SKM-1 (cell line): ENCODE results near the gene FLOT1.
A peak's percentile ranks its signal among the peaks of the same experiment; 100 is the strongest.

Experiments used
- DNase-seq: peaks from one replicate; lab custom pipeline; 2025; ENCODE audit not compliant: unreplicated experiment; lab: John Stamatoyannopoulos, UW

Gene FLOT1

GRCh38 chr6:30747902-30748769 lies 5.6 kb upstream of the FLOT1 start:
- no peak for DNase-seq

- DNase-seq = no peak
These were observed 4.8 kb upstream of the FLOT1 start for GRCh38 chr6:30747300-30747687.

GRCh38 chr6:30744054-30744805 lies 1.7 kb upstream of the FLOT1 start, which contains the start of gene IER3:
Gene IER3, minus strand, starts transcription at chr6:30744547. Its CDS starts 29 bp downstream, at chr6:30744518.
- DNase-seq = no peak

- DNase-seq = no peak
These were observed 889 bp upstream of the FLOT1 start for GRCh38 chr6:30743099-30744053.

GRCh38 chr6:30741789-30742315 lies 635 bp downstream of the FLOT1 start:
- DNase-seq = no peak

- no peak for DNase-seq
These were observed 1.3 kb downstream of the FLOT1 start for GRCh38 chr6:30741063-30741779.

- DNase-seq = no peak
These were observed 2.0 kb downstream of the FLOT1 start for GRCh38 chr6:30740540-30740870.

GRCh38 chr6:30738532-30738931 lies 4.0 kb downstream of the FLOT1 start:
- DNase-seq = no peak

- no peak for DNase-seq
These were observed 6.7 kb downstream of the FLOT1 start for GRCh38 chr6:30735668-30736314.

- DNase-seq = no peak
These were observed 10.1 kb downstream of the FLOT1 start for GRCh38 chr6:30732237-30732943.

GRCh38 chr6:30730601-30731435 lies 11.7 kb downstream of the FLOT1 start:
- DNase-seq = peak; percentile 43

GRCh38 chr6:30727920-30728553 lies 14.4 kb downstream of the FLOT1 start:
- DNase-seq = no peak

GRCh38 chr6:30726506-30727413 lies 15.7 kb downstream of the FLOT1 start:
- no peak for DNase-seq

- no peak for DNase-seq
These were observed 16.6 kb downstream of the FLOT1 start for GRCh38 chr6:30725713-30726505.

- no peak for DNase-seq
These were observed 17.4 kb downstream of the FLOT1 start for GRCh38 chr6:30724906-30725667.
